Stimulated activated CD4-positive, alpha-beta T cell treated with anti-CD3 and anti-CD28 coated beads, TNF-alpha, amount 100 ng/mL, for 48 hours (primary cell): ENCODE measurements around the gene RABL6.
A peak's percentile ranks its signal among the peaks of the same experiment; 100 is the strongest.

ENCODE experiments used
- DNase-seq, 3 donors: peaks; one replicate each; pipeline ENCODE4 v3.0.0-alpha.2; 2020; ENCODE audit warnings: low read depth in 3 of 3

RABL6 gene

GRCh38 chr9:136847088-136847825 is 39.5 kb downstream of the RABL6 start:
- DNase-seq, result no peak

- peak; percentile 78 to 86 (median 79) for DNase-seq
Measured at GRCh38 chr9:136847826-136848392, 40.2 kb downstream of the RABL6 start.

- DNase-seq, result no peak
Measured at GRCh38 chr9:136848393-136849037, 40.8 kb downstream of the RABL6 start.

GRCh38 chr9:136849038-136849959 is 41.6 kb downstream of the RABL6 start, which contains the start of gene PHPT1:
Gene PHPT1 (plus strand): TSS chr9:136849409. CDS start chr9:136849431, 22 bp downstream.
- peak; percentile 92 to 95 (median 95) for DNase-seq

GRCh38 chr9:136849960-136850865 is 42.5 kb downstream of the RABL6 start:
- no peak for DNase-seq

GRCh38 chr9:136850866-136851775 is 43.4 kb downstream of the RABL6 start:
- DNase-seq, result no peak

GRCh38 chr9:136851941-136852663 is 44.4 kb downstream of the RABL6 start, which contains the start of gene MAMDC4:
Gene MAMDC4 (plus strand): TSS chr9:136852346. CDS start chr9:136852417, 71 bp downstream.
- no peak for DNase-seq

- no peak for DNase-seq
Measured at GRCh38 chr9:136852664-136853595, 45.2 kb downstream of the RABL6 start.

- no peak for DNase-seq
Measured at GRCh38 chr9:136853596-136854112, 45.9 kb downstream of the RABL6 start.

GRCh38 chr9:136854113-136854841 is 46.5 kb downstream of the RABL6 start:
- no peak for DNase-seq

- DNase-seq, result no peak
Measured at GRCh38 chr9:136854842-136855460, 47.2 kb downstream of the RABL6 start.

GRCh38 chr9:136855461-136856078 is 47.8 kb downstream of the RABL6 start:
- DNase-seq, result no peak

GRCh38 chr9:136856079-136856476 is 48.3 kb downstream of the RABL6 start:
- DNase-seq, result no peak

- no peak for DNase-seq
Measured at GRCh38 chr9:136856541-136857141, 48.9 kb downstream of the RABL6 start.

GRCh38 chr9:136857166-136857565 is 49.4 kb downstream of the RABL6 start:
- no peak for DNase-seq
